HG03135 (cell line): ENCODE measurements around the gene MPPED2.

Experiments used
- ATAC-seq: cut with Tn5 transposase; IDR thresholded peaks from one replicate; pipeline ENCODE4 v1.9.1; 2021; ENCODE audit warnings: mild to moderate bottlenecking, moderate library complexity; ENCODE audit not compliant: unreplicated experiment

The MPPED2 gene

GRCh38 chr11:30368394-30368793, 217.8 kb downstream of the MPPED2 start:
- ATAC-seq = no peak

GRCh38 chr11:30365793-30366517, 220.2 kb downstream of the MPPED2 start:
- no peak for ATAC-seq

GRCh38 chr11:30364837-30365482, 221.2 kb downstream of the MPPED2 start:
- ATAC-seq = no peak

- ATAC-seq = no peak
Measured at GRCh38 chr11:30364139-30364836, 221.9 kb downstream of the MPPED2 start.

- no peak for ATAC-seq
Measured at GRCh38 chr11:30360741-30361140, 225.4 kb downstream of the MPPED2 start.
